HepG2 (cell line): ENCODE results near the gene S100A16. TPM values are rescaled to one million over a fixed set of nuclear protein-coding genes. Genes with fewer than 3 reads are reported as not detected.

ENCODE experiments used
- DMAP1 ChIP-seq: IDR thresholded peaks from 2 replicates; pipeline ENCODE4 v1.6.1; 2016
- MED13 ChIP-seq: sonication (generic); formaldehyde crosslinking; IDR thresholded peaks from 2 replicates; pipeline ENCODE4 v1.5.0; 2020; ENCODE audit warnings: missing genetic modification reagents
- MXD4 ChIP-seq: IDR thresholded peaks from 2 replicates; pipeline ENCODE4 v1.6.1; 2016; ENCODE audit warnings: mild to moderate bottlenecking, missing biosample characterization, missing genetic modification reagents
- NFKBIZ ChIP-seq: IDR thresholded peaks from 2 replicates; pipeline ENCODE4 v1.6.1; 2018; ENCODE audit warnings: missing genetic modification reagents, missing compliant biosample characterization
- PHB2 ChIP-seq: fragments of 450-650 bp; IDR thresholded peaks from 2 replicates; pipeline ENCODE4 v1.6.1; 2018; ENCODE audit not compliant: partially characterized antibody
- POGZ ChIP-seq: sonication (generic); formaldehyde crosslinking; IDR thresholded peaks from 2 replicates; pipeline ENCODE4 v1.4.0; 2020; ENCODE audit warnings: mild to moderate bottlenecking, missing genetic modification reagents
- POLR2G ChIP-seq: fragments of 200-400 bp; formaldehyde crosslinking; IDR thresholded peaks from 2 replicates; pipeline ENCODE4 v1.6.1; 2018; ENCODE audit warnings: mild to moderate bottlenecking, low read depth, low read length, moderate library complexity
- SALL2 ChIP-seq: sonication (generic); formaldehyde crosslinking; IDR thresholded peaks from 2 replicates; pipeline ENCODE4 v1.8.1; 2023; ENCODE audit warnings: mild to moderate bottlenecking, missing genetic modification reagents, inconsistent platforms
- SMAD3 ChIP-seq: sonication (generic); formaldehyde crosslinking; IDR thresholded peaks from 2 replicates; pipeline ENCODE4 v1.4.0; 2020; ENCODE audit warnings: missing genetic modification reagents
- SP2 ChIP-seq: sonication (generic); formaldehyde crosslinking; IDR thresholded peaks from 2 replicates; pipeline ENCODE4 v1.5.1; 2020; ENCODE audit warnings: mild to moderate bottlenecking, missing genetic modification reagents
- THAP9 ChIP-seq: sonication (generic); formaldehyde crosslinking; IDR thresholded peaks from 2 replicates; pipeline ENCODE4; 2020; ENCODE audit warnings: missing genetic modification reagents, mild to moderate bottlenecking, borderline replicate concordance
- TOE1 ChIP-seq: sonication (generic); formaldehyde crosslinking; IDR thresholded peaks from 2 replicates; pipeline ENCODE4 v1.4.0; 2020; ENCODE audit warnings: mild to moderate bottlenecking, missing genetic modification reagents
- ZKSCAN1 ChIP-seq: fragments of 150-350 bp; IDR thresholded peaks from 2 replicates; pipeline ENCODE4 v1.6.1; 2014; ENCODE audit warnings: low read length
- ZNF136 ChIP-seq: sonication (generic); formaldehyde crosslinking; IDR thresholded peaks from 2 replicates; pipeline ENCODE4 v1.8.1; 2022; ENCODE audit warnings: low read depth, mild to moderate bottlenecking, moderate library complexity, missing genetic modification reagents
- ZNF263 ChIP-seq: sonication (generic); formaldehyde crosslinking; IDR thresholded peaks from 2 replicates; pipeline ENCODE4 v1.4.0; 2020; ENCODE audit warnings: missing genetic modification reagents
- ZNF281 ChIP-seq: sonication (generic); formaldehyde crosslinking; IDR thresholded peaks from 2 replicates; pipeline ENCODE4 v1.4.0; 2020; ENCODE audit warnings: missing genetic modification reagents, borderline replicate concordance
- polyA plus RNA-seq, 8 experiments: library from polyadenylated mRNA; depleted of rRNA in 3 of 8; stranded (reverse) in 7 of 8; unstranded in 1 of 8; fragments of >200 nt; fragmentation: Illumina TruSeq in 4 of 8; extraction: Trizol in 4 of 8; gene quantifications; 2 replicates each; pipeline versions ENCODE4 v1.2.1 to v1.2.3, GENCODE V29; 2011 to 2016; ENCODE audit warnings: low read depth in 4 of 8, missing spikeins in 1 of 8, mixed read lengths in 1 of 8; ENCODE audit not compliant: insufficient read depth in 1 of 8
- total RNA-seq, 5 experiments: library from RNA; depleted of rRNA; stranded (reverse); fragments of >200 nt; fragmentation: Illumina TruSeq; extraction: Trizol; gene quantifications; 2 replicates each; pipeline ENCODE4 v1.2.3, GENCODE V29; 2016; ENCODE audit warnings: low read depth in 1 of 5
- TF ChIP-seq, protein P1 (sequence below): sonication (generic); formaldehyde crosslinking; IDR thresholded peaks from 2 replicates; pipeline ENCODE4 v1.4.0; 2020; ENCODE audit warnings: mild to moderate bottlenecking, low read depth, missing genetic modification reagents
- TF ChIP-seq, protein P2 (sequence below): IDR thresholded peaks from 2 replicates; pipeline ENCODE4 v1.6.1; 2016; ENCODE audit warnings: mild to moderate bottlenecking

The S100A16 gene
- total and polyA plus RNA-seq, 2 of the 13 experiments (the other 11 are each of a cell fraction or from before 2014, with no cell fraction given): 46.0 to 195 TPM

GRCh38 chr1:153658400-153659174, 45.6 kb upstream of the S100A16 start, which contains the start of gene SNAPIN (continued):
- no peak; the same call in 1 of the 2 replicates for TF ChIP-seq ZNF281 (CRISPR knock-in tag)
- no peak for TF ChIP-seq TOE1 (CRISPR knock-in tag)
- TF ChIP-seq, protein P1, sequence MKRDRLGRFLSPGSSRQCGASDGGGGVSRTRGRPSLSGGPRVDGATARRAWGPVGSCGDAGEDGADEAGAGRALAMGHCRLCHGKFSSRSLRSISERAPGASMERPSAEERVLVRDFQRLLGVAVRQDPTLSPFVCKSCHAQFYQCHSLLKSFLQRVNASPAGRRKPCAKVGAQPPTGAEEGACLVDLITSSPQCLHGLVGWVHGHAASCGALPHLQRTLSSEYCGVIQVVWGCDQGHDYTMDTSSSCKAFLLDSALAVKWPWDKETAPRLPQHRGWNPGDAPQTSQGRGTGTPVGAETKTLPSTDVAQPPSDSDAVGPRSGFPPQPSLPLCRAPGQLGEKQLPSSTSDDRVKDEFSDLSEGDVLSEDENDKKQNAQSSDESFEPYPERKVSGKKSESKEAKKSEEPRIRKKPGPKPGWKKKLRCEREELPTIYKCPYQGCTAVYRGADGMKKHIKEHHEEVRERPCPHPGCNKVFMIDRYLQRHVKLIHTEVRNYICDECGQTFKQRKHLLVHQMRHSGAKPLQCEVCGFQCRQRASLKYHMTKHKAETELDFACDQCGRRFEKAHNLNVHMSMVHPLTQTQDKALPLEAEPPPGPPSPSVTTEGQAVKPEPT (CRISPR knock-in tag): no peak
- TF ChIP-seq NFKBIZ (CRISPR knock-in tag): no peak
- TF ChIP-seq POLR2G: peak; percentile 91
- peak; percentile 80 for TF ChIP-seq POGZ
- TF ChIP-seq MED13 (CRISPR knock-in tag): peak; percentile 60; the same call in 1 of the 2 replicates
- peak; percentile 65 for TF ChIP-seq DMAP1 (CRISPR knock-in tag)
- peak; percentile 55; the same call in 1 of the 2 replicates for TF ChIP-seq MXD4 (CRISPR knock-in tag)
- peak; percentile 47; the same call in 1 of the 2 replicates for TF ChIP-seq SMAD3 (CRISPR knock-in tag)
- TF ChIP-seq ZNF136 (CRISPR knock-in tag): 0 out of 2 replicates have a peak, but pooled peaks have one; percentile 28
- TF ChIP-seq PHB2: no peak
- TF ChIP-seq, protein P2, sequence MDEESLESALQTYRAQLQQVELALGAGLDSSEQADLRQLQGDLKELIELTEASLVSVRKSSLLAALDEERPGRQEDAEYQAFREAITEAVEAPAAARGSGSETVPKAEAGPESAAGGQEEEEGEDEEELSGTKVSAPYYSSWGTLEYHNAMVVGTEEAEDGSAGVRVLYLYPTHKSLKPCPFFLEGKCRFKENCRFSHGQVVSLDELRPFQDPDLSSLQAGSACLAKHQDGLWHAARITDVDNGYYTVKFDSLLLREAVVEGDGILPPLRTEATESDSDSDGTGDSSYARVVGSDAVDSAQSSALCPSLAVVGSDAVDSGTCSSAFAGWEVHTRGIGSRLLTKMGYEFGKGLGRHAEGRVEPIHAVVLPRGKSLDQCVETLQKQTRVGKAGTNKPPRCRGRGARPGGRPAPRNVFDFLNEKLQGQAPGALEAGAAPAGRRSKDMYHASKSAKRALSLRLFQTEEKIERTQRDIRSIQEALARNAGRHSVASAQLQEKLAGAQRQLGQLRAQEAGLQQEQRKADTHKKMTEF: peak; percentile 82
- peak; percentile 37; the same call in 1 of the 2 replicates for TF ChIP-seq SP2 (CRISPR knock-in tag)
- TF ChIP-seq SALL2: peak; percentile 73; the same call in 1 of the 2 replicates
- no peak for TF ChIP-seq ZKSCAN1
- TF ChIP-seq THAP9 (CRISPR knock-in tag): peak; percentile 67; the same call in 1 of the 2 replicates
- peak; percentile 27; the same call in 1 of the 2 replicates for TF ChIP-seq ZNF263 (CRISPR knock-in tag)
